ENCODE results near the gene PPP2R5C. TPM values are rescaled to one million over a fixed set of nuclear protein-coding genes. Genes with fewer than 3 reads are reported as not detected.

Gene PPP2R5C
- total RNA-seq, 1 donor from 2014 or later: 174 TPM

DNA sequence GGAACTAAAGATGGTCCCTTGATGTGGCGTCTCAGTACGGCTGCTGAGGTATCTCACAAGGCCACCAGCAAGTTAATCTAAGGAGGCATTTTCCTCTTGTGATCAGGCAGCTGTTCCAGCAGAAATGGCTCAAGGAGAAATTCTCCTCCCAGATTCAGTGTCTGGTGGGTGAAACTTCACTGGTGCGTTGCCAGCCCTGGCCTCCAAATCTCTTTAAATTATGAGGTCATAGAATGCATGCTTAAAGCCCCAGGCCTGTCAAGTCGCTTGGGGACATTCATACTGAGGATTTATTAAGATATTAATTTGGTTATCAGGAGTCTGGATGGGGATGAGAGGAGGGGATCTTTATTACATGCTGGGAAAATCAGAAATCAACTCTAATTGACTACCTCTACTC is 72.9 kb downstream of the PPP2R5C start:
- DNase-seq (ENCODE audit: low spot score in 2 of 2) (no peak), FAIRE-seq (no peak)

GRCh38 chr14:101834800-101835547 is 73.5 kb downstream of the PPP2R5C start:
- no peak for FAIRE-seq
- DNase-seq (ENCODE audit: low spot score in 2 of 2): no peak

DNA sequence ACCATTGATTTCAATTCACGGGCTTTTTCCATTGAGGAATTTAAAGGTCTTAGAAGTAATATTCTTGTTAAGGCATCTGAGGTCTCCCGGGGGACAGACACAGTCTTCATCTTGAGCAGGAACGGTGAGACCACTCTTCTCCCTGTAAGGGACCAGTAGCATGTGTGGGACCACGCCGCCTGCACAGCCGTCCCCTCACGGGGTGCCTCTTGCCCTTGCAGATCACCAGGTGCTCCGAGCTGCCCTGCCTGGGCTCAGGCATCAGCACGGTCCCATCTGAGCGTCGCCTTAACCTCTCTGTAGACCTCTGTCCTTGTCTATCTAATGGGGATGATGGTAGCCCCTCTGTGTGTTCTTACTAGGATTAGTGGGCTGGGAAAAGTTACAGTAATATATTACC is 74.1 kb downstream of the PPP2R5C start:
- DNase-seq (ENCODE audit: low spot score in 2 of 2) (no peak), FAIRE-seq (no peak)

DNA sequence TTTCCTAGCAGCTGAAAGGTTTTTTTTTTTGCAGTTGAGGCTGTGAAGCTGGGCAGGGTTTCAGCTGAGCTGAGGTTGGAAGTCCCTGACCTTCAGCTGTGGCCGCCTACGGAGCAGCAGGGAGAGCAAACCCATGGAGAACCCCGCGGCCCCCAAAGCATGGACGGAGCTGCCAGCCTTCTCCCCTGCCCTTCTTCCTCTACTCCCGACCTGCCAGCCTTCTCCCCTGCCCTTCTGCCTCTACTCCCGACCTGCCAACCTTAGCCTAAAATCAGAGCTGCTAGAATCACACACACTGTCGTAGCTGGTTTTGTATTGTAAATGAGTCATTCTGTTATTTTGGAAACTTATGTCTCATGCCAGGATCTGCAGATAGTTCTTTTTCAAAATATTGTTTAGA is 74.6 kb downstream of the PPP2R5C start:
- FAIRE-seq: no peak
- peak in 1 of 2 donors; percentile 46 for DNase-seq (ENCODE audit: low spot score in 2 of 2)

DNA sequence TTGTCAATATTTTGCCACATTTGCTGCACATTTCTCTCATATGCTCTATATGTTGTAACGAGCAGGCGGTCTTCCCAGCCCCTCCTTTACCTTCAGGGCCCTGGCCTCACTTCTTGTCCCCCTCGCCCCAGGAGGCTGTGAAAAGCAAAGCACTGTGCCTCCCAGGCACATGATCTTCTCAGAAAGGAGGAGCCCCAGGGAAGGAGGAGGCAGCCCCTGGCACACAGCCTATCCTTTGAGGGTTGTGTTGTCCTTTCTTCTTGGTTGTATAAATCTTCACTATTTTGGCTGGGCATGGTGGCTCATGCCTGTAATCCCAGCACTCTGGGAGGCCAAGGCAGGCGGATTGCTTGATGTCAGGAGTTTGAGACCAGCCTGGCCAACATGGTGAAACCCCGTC is 77.0 kb downstream of the PPP2R5C start:
- DNase-seq (ENCODE audit: low spot score in 2 of 2): no peak
- no peak for FAIRE-seq

DNA sequence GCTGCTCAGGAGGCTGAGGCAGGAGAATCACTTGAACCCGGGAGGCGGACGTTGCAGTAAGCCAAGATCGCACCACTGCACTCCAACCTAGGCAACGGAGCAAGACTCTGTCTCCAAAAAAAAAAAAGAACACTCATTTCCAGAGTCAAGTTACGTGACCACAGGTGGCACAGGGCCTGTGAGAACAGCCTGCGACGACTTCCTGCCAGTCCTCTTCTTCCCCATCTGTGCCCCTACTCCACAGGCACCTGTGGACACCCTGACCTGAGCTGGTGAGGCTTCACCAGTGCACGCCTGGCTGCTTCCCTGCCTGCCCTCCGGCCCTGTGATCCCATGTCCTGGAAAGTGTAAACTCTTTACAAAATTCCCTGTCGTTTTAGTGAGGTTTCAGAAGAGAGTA is 77.7 kb downstream of the PPP2R5C start:
- FAIRE-seq (no peak), DNase-seq (ENCODE audit: low spot score in 2 of 2) (no peak)

GRCh38 chr14:101839661-101840060 is 78.2 kb downstream of the PPP2R5C start:
- FAIRE-seq (no peak), DNase-seq (ENCODE audit: low spot score in 2 of 2) (no peak)

- FAIRE-seq (no peak), DNase-seq (ENCODE audit: low spot score in 2 of 2) (no peak)
These were observed 79.3 kb downstream of the PPP2R5C start for GRCh38 chr14:101840649-101841369.

GRCh38 chr14:101843038-101843437 is 81.5 kb downstream of the PPP2R5C start:
- DNase-seq (ENCODE audit: low spot score in 2 of 2) (no peak), FAIRE-seq (no peak)

- no peak for DNase-seq (ENCODE audit: low spot score in 2 of 2)
- FAIRE-seq: no peak
These were observed 82.2 kb downstream of the PPP2R5C start for GRCh38 chr14:101843665-101844064.

DNA sequence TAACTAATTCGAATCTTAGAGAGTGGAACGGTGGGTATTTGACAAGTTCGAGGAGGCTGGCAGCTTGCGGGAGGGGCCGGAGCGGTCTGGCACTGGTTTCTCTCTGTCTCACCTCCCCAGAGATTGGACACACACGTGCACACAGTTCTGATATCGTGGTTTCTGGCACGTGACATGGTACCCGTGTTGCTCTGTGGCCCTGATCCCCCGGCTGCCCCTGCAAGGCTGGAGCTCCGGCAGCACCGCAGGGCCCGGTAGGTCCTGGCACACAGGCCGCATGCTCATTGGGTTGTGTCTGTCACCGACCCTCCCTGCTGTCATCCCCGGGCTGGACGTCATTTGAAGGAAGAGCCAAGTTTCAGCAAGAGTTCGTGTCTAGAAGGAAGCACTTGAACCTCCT is 82.7 kb downstream of the PPP2R5C start:
- DNase-seq (ENCODE audit: low spot score in 2 of 2): no peak
- FAIRE-seq: no peak

DNA sequence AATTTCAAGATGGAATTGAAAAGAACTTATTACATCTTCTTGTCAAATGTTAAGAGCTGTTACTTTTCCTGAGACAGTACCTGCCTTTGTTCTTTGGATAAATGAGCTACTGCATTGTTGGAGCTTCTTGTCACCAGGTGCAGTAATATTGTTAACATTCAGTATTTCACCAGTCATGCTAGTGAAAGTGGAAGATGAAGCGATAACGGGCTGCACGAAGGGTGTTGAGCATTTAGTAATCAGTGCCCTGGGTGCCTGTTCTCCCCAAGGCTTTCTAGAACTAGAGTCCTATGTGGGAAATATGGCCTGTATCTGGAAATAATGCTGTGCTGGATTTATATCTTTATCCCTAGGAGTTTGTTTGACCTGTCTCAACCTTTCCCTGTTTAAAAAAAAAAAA is 83.2 kb downstream of the PPP2R5C start:
- FAIRE-seq: no peak
- DNase-seq (ENCODE audit: low spot score in 2 of 2): no peak

- DNase-seq (ENCODE audit: low spot score in 2 of 2): no peak
- no peak for FAIRE-seq
These were observed 84.0 kb downstream of the PPP2R5C start for GRCh38 chr14:101845496-101845895.

GRCh38 chr14:101845896-101846295 is 84.4 kb downstream of the PPP2R5C start:
- FAIRE-seq: no peak

GRCh38 chr14:101849125-101849524 is 87.6 kb downstream of the PPP2R5C start:
- DNase-seq (ENCODE audit: low spot score in 2 of 2) (no peak), FAIRE-seq (no peak)

More at GRCh38 chr14:101845896-101846295, 84.4 kb downstream of the PPP2R5C start:
- no peak for DNase-seq (ENCODE audit: low spot score in 2 of 2)

GRCh38 chr14:101849640-101850039 is 88.1 kb downstream of the PPP2R5C start:
- DNase-seq (ENCODE audit: low spot score in 2 of 2): no peak

GRCh38 chr14:101851183-101851582 is 89.7 kb downstream of the PPP2R5C start:
- DNase-seq (ENCODE audit: low spot score in 2 of 2) (no peak), FAIRE-seq (no peak)

More at GRCh38 chr14:101849640-101850039, 88.1 kb downstream of the PPP2R5C start:
- FAIRE-seq: no peak

GRCh38 chr14:101851736-101852405 is 90.4 kb downstream of the PPP2R5C start:
- no peak for DNase-seq (ENCODE audit: low spot score in 2 of 2)
- FAIRE-seq: no peak

GRCh38 chr14:101852785-101853184 is 91.3 kb downstream of the PPP2R5C start:
- FAIRE-seq: no peak
- DNase-seq (ENCODE audit: low spot score in 2 of 2): no peak

DNA sequence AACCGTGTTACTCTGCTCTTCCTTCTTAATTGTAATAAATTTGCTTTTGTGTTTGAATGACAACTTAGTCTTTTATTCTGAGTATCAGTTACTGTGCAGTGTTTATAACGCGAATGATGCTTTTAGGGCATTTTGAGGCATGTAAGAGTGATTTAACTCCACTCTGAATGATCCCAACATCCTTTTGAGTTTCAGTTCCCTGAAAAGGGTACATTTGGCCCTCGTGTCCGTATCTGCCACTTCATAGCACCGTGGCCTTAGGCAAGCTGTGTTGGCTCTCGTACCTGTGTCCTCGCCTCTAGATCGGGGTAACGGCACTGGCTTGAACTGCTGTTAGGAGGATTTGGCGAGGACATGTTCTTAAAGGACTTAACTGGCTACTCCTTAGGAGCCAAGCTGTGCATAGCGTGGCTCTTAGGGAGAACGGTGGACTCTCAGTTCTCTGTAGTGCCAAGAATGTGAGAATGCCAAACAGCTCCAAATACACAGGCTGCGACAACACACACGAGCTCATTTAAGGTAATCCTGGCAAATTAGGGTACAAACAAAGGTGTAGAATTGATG is 92.0 kb downstream of the PPP2R5C start:
- FAIRE-seq (no peak), DNase-seq (ENCODE audit: low spot score in 2 of 2) (no peak)

GRCh38 chr14:101854366-101854765 is 92.9 kb downstream of the PPP2R5C start:
- no peak for DNase-seq (ENCODE audit: low spot score in 2 of 2)
- FAIRE-seq: no peak
